Measurements from ENCODE around the gene SYK.

The SYK gene

DNA sequence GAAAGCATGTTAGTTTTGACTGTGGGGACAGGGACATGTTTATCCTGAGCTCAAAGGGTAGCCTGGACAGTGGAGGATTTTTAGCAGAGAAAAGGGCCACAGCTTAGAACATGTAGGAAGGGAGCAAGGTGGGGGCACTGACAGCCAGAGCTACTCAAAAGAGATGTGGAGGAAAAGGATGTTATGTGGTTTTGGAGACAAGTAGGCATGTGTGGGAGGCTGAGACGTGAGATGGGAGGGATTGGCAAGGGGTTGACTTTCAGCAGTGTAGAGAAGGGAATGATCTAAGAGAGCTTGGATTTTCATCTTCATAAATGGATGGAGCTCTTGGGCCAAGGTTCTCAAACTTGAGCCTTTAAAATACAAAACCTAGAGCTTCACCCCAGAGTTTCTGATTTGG, 24.0 kb downstream of the SYK start:
- no peak for DNase-seq

DNA sequence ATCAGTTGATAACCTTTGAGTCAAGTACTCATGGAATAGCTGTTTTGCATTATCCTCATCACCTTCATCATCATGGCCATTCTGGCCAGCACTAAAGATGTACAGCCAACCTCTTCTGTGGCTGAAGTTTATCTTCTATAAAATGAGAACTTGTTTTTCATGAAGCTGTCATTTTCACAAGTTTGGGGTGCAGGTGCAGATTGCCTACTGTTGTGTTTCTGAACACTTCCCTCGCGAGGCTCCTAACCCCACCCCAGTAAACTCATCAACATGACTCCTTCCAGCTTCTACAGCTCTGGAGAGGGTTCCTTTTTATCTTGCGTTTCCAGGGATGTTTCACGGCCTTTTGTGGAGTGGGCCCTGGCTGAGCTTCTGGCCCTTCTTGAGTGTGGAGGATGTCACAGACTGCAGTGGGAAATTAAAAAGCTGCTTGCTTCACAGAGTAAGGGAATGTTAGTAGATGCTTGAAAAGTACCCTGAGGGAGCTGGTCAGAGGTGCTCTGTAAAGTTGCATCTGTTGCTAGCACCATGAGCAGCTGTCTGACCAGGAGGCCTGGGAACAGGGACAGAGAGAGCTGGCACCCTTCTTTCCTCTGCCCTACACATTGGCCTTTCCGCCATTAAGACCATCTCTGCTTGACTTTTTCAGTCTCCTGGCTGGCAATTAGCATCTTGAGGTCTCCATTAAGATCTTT, 24.9 kb downstream of the SYK start:
- no peak for DNase-seq

DNA sequence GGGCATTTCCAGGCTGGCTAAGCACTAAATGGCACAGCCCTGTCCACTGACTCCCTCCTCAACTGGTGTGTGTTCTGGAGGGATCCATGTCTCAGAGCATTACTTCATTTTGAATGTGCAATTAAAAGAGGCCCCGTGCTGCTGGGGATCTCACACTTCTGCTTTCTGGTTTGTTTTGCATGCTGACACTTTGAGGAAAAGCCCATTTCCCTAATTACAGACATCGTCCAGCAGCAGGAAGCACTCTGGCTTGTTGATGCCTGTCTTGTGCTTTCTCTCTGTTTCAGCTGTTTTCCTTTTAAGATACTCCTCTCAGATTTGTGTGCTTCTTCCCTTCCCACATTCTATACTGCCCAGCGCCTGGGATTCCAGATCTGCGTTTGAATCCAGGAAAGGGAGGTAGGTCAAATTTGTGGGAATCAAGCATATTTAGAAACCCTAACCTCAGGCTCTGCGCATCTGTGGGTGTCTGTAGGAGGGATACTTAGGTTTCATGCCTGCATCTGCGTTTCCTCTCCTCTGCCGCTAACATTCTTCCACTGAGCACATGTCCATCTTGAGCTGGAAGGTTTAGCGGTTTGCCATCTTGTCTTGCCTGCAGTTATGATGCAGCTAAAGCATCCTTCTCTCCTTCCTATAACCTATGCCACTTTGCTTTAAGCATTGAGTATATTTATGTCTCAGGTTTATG, 25.7 kb downstream of the SYK start:
- DNase-seq = peak; percentile 89 to 96 (median 95)

DNA sequence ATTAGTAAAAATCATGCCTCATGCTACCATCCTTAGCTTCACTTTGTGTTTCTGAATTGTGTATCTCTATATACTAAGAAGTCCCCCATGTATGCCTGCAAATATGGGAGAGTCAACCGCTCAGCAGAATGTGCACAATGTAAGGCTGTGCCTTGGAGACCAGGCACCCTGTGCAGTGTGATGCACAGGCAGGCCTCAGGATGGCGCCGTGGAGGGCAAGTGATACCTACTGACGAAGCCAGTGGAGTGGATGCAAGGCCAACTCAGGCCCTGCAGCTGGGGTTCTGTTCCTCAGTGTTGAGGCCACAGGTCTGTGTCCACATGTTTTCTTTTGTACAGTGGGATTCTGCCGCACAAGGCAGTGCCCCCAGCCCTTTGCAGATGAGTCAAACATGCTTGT, 28.4 kb downstream of the SYK start:
- no peak for DNase-seq

DNA sequence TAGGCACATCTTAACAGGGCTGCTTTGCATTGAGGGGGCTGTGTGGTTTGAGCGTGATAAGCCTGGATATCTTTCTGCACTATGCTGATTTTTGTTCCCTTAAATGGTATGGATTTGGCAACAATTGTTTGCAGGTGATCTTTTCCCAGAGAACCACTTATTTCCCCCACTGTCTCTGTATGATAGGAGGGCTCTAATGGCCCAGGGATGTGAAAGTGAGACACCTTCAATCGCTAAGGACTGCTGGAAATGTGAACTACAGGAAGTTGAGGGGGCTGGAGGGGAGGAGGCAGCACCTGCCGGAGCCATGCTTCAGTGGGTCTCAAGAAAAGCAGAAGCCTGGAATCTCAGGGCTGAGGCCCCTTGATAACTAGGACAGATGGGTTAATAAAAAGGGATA, 29.4 kb downstream of the SYK start:
- DNase-seq = no peak

DNA sequence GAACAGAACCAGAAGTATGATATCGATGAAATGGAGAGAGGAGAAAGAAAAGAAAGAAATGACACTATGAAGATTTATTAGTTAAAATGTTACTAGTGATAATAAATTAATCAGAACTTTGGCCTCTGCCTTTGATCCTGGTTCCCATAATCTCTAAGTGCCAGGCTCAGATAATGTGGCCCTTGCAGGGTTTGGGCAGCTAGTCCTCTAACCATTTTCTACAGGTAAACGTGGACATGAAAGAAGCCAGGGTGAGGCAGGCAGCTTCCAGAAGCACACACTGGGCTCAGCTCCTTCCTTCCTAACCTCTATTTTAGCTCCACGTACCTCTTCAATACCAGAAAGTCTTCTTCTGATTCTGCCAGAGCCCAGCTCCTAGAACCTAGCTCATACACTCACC, 30.6 kb downstream of the SYK start:
- DNase-seq = no peak

DNA sequence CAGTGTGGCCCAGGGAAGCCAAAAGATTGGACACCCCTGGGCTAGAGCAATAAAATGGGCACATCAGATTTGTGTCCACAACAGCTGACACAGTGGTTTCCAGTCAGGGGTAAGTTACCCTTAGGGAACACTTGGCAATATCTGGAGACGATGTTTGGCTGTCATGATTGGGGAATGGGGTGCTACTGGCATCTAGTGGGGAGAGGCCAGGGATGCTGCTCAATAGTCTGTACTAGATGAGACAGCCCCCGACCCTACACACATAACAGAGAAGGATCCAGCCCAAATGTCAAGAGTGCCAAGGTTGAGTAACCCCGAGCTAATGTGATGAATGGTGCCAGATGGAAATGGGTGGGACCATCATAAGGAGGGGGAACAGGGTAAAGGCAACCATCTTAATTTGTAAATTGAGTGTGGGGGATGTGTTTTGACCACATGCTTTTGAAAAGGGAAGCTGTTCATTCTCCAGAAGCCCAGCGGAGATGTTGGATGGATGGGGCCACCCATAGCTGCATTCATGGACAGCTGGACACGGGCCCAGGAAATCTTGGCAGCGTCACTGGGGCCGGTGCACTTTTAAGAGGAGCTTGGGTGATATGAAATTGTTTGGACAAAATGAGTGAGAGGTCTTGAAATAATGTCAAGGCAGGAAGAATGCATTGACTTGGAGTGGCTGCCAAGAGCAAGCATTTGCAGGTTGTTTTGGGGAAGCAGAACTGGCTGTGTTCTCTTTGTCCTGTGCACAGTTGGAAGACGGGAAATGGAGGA, 33.4 kb downstream of the SYK start:
- DNase-seq = peak in 1 of 3 donors; percentile 24

DNA sequence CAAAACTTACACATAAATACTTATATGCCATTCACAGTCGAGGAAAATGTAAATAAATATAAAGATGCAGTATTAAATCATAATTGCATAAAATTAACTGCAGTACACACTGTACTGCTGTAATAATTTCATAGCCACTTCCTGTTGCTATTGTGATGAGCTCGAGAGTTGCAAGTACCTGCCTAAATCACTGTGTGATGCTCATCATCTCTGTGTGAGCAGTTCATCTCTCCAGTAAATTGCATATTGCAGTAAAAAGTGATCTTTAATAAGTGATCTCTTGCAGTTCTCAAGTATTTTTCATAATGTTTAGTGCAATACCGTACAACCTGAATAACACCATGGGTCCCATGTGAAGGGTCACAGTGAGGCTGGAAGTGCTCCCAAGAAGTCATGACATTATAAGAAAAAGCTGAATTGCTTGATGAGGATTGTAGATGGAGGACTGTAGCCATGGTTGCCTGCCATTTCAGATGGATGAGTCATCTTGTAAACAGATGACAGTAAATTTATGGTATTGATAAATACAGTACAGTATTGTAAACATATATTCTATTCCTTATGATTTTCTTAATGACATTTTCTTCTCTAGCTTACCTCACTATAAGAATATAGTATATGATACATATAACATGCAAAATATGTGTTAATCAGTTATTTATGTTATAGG, 34.9 kb downstream of the SYK start:
- no peak for DNase-seq

DNA sequence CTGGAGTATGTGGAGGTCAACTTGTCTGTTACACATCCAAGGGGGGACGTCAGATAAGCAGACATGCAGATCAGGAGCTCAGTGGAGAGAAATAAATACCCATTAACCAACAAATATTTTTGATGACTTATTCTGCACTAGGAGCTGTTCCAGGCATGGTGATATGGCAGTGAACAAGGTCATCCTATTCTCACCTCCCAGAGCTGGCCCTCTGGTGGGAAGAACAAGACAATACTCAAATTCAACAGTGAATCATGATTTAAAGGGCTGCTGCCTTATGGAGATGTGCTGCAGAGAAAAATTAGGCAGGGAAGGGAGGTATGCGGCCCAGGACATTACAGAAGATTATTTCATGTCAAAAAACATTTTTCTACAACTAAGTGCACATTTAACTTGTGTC, 36.5 kb downstream of the SYK start:
- DNase-seq = peak in 2 of 3 donors; percentile 24 to 46

DNA sequence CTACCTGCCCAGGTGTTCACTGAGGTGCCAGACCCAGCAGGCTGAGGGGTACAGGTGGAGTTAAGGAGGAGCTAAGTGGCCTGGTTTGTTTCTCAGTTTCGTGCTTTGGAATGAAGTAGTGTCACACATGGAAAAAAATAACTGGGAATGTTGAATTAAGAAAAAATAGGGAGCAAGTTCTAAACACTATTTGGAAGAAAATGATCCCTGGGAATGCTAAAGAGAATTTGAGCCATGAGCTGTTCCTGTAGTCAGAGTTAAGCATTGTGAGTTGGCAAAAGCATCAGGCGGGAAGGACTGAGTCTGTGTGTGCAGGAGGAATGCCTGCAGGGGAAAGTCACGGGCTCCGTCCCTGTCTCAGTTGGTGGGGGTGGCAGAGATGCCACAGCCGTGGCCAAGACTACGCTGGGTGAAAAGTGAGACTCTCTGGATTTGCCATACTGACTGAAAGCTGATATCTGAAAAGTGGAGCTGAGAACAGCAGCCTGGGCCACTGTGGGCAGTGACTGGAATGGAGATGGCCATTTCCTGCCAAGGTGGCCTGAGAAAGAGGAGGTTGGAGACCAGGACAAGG, 37.0 kb downstream of the SYK start:
- DNase-seq = no peak

DNA sequence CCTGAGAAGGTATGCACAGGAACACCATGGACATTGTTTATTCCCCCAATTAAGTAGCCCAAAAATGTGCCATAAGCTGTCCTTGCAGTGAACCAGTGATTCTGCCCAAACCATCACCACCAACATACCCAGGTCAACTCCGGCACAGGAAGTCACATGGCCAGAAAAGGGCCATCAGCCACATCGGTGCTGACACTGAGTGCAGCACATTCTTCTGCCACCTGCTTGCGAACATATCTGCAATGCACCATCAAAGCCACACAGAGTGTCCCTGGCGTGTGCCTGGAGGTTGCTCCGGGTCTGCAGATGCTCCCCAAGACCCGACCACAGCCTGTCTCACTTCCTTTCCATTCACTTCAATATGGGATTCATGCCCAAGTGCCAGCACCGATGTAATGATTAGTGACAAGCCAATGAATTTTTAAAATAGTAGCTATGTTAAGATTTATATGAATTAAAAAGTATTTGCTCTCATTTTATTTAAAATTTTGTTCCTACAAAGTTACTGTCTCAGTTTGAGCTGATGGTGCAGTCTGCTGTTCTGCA, 37.6 kb downstream of the SYK start:
- DNase-seq = no peak

DNA sequence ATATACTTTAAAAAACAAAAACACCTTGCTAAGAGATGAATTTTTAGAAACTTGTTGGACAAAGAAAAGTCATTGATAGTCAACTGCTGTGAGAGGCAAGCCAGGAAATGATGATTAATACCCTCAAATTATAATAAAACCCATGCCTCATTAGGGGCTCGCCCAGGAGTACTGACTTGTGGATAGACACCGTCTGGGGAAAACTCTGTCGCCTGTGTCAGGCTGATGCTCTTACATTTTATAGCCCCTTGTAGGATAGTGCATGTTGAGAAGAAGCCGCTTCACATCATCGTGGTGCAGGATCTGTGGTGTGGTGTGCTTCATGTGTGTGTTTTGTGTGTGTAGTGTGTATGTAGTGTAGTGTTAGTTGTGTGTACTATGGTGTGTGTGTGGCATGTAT, 39.1 kb downstream of the SYK start:
- peak; percentile 24 to 58 (median 44) for DNase-seq

DNA sequence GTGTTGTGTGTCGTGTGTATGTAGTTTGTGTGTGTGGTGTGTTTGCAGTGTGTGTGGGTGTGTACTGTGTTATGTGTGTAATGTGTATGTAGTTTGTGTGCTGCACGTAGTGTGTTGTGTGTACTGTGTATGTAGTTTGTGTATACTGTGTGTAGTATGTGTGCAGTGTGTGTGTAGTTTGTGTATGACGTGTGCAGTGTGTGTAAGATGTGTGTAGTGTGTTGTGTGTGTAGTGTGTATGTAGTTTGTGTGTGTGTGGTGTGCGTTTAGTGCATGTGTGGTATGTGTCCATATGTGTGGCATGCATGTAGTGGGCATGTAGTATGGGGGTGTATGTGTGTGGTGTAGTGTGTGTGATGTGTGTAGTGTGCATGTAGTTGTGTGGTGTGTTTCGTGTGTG, 39.6 kb downstream of the SYK start:
- no peak for DNase-seq

DNA sequence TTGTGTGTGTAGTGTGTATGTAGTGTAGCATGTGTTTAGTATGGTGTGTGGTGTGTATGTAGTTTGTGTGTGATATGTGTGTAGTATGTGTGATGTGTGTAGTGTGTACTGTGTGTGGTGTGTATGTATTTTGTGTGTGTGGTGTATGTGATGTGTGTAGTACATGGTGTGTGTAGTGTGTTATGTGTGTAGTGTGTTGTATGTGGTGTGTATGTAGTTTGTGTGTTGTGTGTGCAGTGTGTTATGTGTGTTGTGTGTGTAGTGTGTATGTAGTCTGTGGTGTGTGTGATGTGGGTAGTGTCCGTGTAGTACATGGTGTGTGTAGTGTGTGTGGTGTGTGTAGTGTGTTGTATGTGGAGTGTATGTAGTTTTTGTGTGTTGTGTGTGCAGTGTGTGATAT, 40.0 kb downstream of the SYK start:
- no peak for DNase-seq

DNA sequence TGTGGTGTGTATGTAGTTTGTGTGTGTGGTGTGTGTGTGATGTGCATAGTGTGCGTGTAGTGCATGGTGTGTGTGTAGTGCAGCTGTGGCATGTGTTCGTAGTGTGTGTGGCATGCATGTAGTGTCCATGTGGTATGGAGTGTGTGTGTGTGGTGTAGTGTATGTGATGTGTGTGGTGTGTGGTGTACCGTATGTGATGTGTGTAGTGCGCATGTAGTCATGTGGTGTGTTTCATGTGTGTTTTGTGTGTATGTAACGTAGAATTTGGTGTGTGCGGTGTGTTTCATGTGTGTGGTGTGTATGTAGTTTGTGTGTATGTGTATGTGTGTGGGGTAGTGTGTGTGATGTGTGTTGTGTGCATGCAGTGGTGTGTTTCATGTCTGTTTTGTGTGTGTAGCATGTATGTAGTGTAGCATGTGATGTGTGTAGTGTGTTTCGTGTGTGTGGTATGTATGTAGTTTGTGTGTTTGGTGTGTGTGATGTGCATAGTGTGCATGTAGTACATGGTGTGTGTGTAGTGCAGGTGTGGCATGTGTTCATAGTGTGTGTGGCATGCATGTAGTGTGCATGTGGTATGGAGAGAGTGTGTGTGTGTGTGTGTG, 40.7 kb downstream of the SYK start:
- DNase-seq = no peak

DNA sequence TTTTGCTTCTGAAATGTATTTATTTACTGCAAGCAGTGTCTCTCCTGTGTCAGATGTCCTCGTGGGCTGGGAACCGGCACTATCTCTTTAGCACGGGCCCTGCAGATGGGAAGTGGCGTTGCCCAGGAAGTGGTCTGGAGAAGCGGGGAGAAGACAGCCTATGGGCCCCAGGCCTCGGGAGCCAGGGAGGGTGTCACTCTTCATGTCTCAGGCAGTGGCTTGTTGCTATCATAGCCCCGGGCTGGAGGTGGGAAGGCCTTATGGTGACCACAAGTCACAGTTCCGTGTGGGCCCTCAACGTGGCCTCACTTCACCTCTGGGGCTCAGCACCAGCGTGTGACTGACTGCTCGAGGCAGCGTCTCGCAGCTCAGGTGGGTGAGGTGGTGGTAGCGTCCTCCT, 41.4 kb downstream of the SYK start:
- DNase-seq = peak; percentile 50 to 62 (median 51)

DNA sequence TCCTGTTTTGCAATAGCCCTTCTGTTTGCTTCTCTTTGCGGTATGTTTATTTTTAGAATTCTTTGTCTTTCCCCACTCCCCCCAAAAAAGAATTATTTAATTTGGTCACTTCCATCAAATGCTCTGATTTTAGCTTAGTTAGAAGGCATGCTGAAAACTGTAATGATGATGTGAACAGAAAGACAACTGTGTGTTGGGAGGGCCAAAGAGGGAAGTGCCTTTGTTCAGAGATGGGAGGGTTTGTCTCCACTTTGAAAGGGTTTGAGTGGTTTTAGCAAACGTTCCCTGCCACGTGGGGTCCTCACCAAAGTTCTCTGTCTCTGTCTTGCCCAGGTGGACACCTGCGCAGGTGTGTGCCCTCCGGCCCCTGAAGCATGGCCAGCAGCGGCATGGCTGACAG, 41.9 kb downstream of the SYK start:
- DNase-seq = no peak

DNA sequence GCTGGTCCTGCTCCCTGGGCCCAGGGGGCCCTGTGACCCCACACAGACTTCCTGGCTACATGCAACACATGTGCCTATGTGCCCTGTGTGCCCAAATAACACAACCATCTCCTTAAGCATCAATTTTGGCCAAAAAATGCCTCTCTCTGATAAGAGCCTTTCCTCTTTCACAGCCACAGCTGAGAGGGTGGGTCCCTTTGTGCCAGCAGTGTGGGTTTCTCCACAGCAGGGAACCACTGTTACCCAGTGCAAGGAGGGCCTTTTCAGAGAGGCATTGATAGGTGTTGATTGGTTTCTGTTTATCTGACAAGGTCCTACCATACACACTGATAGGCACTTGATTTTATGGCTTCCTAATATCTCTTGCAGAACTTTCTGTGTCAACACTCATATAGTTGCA, 42.7 kb downstream of the SYK start:
- DNase-seq = no peak

DNA sequence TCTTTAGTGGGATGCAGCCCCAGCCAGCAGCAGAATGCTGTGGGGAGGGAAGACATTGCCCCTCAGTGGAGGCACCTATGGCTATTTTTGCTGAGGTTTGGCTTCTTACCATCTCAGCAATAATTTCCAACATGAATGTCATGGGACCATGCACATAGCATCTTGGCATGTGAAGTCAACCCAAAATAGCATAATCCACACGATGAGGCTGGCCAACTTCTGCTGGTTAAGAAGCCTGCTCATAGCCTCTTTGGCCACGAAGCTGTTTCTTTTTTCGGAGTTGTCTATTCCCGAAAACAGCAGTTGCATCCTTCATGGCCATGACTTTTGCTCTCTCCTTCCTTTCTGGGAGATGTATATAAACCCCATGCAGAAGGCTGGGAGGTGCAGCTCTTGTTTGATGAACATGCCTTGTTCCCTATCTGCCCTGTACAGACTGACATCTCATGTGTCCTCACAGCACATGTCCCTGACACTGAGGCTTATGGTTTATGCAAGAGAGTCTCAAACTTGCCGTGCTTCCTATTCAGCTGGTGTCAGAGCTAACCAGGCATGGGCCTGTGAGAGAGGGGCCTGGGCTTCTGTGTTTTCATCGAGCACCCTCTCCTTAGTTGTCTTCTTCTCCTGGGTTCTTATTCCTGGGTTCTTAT, 45.3 kb downstream of the SYK start:
- DNase-seq = no peak

DNA sequence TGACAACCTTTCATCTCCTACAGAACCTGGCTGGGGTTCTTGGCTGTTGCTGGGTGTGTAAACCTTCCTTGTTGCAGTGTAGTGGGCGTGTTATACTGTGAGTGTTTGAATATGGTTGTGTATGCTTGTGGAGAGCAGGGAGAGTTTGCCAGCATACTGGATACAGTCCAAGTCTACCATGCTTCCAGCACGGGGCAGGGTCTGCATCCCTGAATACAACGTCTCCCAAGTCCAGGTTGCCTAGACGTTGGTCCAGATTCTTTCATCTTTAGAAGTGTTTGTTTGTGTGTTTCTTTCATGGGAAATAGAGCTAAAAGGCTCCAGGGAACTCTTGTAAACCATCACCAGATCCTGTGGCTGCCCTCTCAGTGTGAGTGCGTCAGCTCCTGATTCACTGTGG, 46.4 kb downstream of the SYK start:
- no peak for DNase-seq

DNA sequence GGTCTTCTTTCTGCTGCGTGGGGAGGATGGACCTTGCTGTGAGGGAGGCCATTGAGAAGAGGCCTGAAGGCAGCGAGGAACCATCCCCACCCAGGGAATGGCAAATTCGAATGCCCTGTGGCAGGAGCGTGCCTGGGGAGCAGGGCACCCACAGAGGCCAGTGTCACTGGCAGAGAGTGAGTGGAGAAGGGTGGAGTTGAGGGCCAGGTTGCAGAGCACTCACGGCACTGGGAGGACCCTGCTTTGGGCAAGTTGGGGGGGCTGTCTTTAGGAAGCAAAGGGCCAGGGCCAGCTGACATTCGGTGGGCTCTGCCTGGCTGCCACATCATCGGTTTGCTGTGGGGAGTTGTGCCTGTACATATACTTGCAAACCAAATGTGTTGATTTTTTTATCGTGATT, 47.2 kb downstream of the SYK start:
- DNase-seq = no peak

DNA sequence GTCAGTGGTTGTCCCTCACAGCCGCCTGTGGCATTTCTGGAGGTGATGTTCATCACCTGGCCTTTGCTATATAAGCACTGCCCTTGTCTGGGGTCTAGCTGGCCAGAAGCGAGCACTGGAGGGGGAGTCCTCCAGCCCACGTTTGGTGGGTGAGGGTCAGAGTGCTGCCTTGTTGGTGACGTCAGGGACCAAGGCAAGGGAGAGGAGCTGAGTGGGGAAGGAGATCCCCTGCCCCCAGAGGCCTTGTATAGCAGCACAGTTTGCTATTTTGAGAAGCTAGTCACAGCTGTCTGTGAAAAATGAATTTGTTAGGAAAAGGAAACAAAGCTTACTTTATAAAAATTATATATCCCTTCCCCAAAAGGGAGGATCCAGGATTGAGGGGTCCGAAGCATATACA, 49.8 kb downstream of the SYK start:
- no peak for DNase-seq
